Stimulated activated CD8-positive, alpha-beta memory T cell treated with anti-CD3 and anti-CD28 coated beads, Interleukin-4, amount 100 ng/mL, for 48 hours (primary cell): ENCODE data around the gene LY9.

Experiments
- DNase-seq: peaks from one replicate; pipeline ENCODE4 v3.0.0-alpha.2; 2020

The LY9 gene

GRCh38 chr1:160806109-160806665 is 10.2 kb downstream of the LY9 start:
- no peak for DNase-seq

GRCh38 chr1:160806784-160807183 is 10.8 kb downstream of the LY9 start:
- DNase-seq = no peak

DNA sequence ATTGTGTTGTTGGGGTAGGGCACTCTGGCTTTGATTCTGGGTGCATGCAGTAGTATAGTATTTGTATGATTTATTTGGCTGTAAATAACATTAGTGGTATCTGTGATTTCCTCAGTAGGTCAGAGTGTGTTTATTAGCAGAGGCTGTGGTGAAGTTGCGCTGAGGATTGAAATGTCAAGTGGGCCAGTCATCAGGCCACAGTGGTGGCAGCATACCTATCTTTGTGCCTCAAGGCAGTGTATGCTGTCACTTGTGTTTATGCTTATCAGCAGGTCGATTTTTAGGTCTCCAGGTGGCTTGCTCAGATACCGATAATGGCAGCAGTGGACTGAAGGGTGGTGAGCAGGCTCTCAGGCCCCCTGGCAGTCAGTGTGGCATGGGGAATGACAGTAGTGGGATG is 11.3 kb downstream of the LY9 start:
- DNase-seq = no peak

DNA sequence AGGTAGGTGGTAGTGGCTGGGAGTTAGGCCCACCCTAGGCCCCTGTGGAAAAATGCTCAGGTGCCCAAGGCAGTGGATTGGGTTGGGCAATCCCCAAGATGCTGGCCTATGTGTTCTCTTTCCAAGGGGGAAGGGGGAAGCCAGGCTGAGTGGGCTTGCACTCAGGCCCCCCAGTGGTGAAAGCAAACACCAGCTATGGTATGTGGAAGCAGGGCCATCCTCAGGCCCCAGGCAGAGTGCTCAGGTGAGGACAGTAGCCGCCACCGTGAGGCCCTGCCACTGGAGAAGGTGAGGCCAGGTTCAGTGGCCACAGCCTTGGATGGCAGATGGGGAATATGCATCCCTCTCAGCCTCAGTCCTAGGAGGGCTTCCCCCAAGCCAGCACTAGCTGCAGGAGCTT is 11.8 kb downstream of the LY9 start:
- no peak for DNase-seq

GRCh38 chr1:160808289-160808688 is 12.3 kb downstream of the LY9 start:
- DNase-seq = no peak

DNA sequence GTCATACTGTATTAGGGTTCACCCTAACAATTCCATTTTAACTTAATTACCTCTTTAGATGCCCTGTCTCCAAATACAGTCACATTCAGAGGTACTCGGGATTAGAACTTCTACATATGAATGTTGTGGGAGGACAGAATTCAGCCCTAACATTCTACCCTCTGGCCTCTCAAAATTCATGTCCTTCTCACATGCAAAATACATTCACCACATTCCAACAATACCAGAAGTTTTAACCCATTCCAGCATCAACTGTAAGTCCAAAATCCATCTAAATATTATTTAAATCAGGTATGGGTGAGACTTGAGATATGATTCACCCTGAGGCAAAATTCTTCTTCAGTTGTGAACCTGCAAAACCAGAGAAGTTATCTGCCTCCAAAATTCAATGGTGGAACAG is 14.5 kb downstream of the LY9 start:
- no peak for DNase-seq

GRCh38 chr1:160811147-160811546 is 15.2 kb downstream of the LY9 start:
- no peak for DNase-seq

- no peak for DNase-seq
Observed at GRCh38 chr1:160813215-160813614, 17.2 kb downstream of the LY9 start.

- no peak for DNase-seq
Observed at GRCh38 chr1:160814316-160814715, 18.3 kb downstream of the LY9 start.

DNA sequence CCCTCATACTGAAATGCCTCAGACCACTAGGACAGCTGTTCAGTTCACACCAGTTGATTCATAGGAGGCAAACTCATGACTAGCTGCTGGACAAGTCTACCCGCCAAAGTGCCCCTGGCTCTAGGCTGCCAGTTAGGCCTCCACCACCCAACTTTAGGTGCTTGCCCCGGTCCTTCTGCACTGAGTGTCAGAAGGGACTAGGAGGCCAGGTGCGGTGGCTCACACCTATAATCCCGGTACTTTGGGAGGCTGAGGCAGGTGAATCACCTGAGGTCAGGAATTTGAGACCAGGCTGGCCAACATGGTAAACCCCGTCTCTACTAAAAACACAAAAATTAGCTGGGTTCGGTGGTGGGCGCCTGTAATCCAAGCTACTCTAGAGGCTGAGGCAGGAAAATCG is 18.9 kb downstream of the LY9 start:
- no peak for DNase-seq

- DNase-seq = no peak
Observed at GRCh38 chr1:160818207-160818937, 22.4 kb downstream of the LY9 start.

GRCh38 chr1:160819186-160819585 is 23.2 kb downstream of the LY9 start:
- no peak for DNase-seq

GRCh38 chr1:160821627-160822026 is 25.7 kb downstream of the LY9 start:
- no peak for DNase-seq

- DNase-seq = no peak
Observed at GRCh38 chr1:160823296-160823695, 27.3 kb downstream of the LY9 start.

DNA sequence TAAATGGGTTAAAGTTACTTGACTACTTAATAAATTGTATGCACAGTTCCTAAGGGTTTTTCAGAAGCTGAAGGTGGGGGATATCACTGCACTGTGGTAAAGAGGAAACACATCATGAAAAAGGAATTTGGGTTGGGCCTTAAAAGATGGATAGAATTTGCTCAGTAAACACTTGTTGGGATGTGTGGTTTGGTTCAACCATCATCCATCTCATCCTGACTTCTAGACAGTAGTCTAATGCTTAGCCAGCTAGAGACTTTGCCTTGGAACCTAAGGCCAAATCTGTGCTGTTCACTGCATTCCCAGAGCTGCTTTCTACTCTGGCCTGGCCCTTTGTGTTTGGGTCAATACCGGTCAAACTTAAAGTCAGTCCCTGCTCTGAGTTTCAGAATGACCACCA is 30.6 kb downstream of the LY9 start:
- no peak for DNase-seq

GRCh38 chr1:160827418-160827817 is 31.4 kb downstream of the LY9 start:
- DNase-seq = no peak

- DNase-seq = no peak
Observed at GRCh38 chr1:160829766-160830165, 33.8 kb downstream of the LY9 start.

DNA sequence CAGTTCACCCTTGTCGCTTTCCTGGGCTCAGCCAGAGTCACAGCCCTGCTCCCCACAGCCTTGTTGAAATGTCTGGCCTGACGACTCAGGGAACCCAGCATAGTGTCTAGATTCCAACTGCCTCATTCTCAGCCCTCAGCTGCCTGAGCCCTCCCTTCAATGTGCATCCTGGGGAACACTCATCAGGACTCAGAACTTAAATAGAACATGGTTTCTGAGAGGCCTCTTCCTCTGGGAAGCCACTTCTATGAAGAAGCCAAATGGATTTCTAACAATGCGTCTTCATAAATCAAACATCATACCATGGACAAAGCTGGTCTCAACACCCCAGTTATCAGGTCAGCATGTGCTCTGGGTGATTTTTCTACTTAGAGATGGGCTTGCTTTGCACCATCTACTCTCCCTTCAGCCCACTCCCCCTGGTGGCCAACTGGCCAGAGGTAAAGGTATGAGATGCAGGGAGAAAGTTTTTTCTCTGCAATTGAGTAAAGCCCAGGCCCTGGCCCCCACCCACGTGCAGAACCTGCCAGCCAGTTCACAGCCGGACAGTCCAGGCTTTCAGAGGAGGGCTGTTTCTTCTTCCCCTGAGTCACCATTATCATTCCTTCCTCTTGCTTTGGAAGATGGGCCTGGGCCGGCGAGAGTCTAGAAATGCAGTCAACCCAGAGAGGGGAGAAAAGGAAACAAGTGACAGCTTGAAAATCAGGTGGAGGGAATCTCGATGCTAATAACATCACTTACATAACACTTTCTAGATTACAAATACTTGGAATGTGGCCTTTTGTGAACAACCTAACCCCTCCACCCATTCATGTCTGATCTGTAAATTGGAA is 34.6 kb downstream of the LY9 start:
- DNase-seq = peak; percentile 89

GRCh38 chr1:160834945-160835565 is 39.1 kb downstream of the LY9 start:
- no peak for DNase-seq

- DNase-seq = no peak
Observed at GRCh38 chr1:160835751-160836150, 39.8 kb downstream of the LY9 start.

- no peak for DNase-seq
Observed at GRCh38 chr1:160836561-160836960, 40.6 kb downstream of the LY9 start.

GRCh38 chr1:160836981-160837557 is 41.1 kb downstream of the LY9 start:
- no peak for DNase-seq

- DNase-seq = peak; percentile 83
Observed at GRCh38 chr1:160837558-160838205, 41.7 kb downstream of the LY9 start.
